ENCODE data around the gene KCNQ1. TPM values are rescaled to one million over a fixed set of nuclear protein-coding genes. Genes with fewer than 3 reads are reported as not detected.
A peak's percentile ranks its signal among the peaks of the same experiment; 100 is the strongest.

KCNQ1 gene
- total and polyA plus RNA-seq, 4 donors, result 15.4 to 41.7 (median 26.2) TPM

DNA sequence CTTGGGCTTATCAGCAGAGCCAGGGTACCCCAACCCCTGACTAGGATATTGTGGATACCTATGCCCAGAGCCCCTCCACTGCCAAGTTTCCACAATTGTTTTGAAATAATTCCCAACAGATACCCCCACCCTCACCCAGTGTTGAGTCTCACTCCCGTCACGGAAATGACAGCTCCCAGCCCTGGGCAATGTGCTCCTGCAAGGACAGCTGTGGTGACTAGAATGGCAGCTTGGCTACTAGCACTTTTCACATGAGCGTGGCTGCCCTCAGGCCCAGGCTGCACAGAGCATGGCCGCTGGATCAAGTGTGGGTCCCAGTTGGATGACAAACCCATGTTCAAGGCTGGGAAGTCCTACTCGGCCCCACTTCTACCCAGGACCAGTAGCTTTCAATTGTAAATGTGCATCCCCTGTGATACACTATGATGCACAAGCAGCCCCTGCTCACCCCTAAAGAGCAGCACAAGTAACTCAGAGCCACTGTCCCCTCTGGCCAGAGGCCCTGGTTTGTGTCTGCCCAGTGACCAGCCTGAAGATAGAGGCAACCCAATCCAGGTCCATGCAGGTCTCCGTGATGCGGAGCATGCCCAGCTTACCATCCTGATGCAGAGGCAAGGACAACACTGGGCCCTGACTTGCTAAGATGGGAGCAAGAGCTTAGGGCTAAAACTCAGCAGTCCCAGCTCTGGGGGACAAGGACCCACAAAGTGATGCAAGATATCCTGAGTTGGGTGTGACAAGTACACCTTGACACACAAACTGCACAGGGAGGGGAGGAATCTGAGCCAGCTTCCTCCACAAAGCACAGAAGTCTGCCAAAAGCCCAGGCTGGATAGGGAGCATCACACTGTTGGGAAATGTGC, 241.8 kb downstream of the KCNQ1 start:
- Histone ChIP-seq H3K27ac (ENCODE audit: low read depth in 1 of 2, low read length in 1 of 2) (peak overlapping the region in 1 of 2 donors; percentile 6), H3K4me1 (ENCODE audit: control insufficient read depth in 5 of 5, insufficient read depth in 5 of 5, low read length in 5 of 5) (peaks cover 0 to 41% (median 29%) of the 10 kb centered on the region in 5 donors), H3K27me3 (ENCODE audit: control insufficient read depth in 3 of 3, insufficient read depth in 3 of 3, low read length in 2 of 3) (no peaks in the 10 kb centered on the region), H3K9me3 (ENCODE audit: control insufficient read depth in 4 of 4, insufficient read depth in 3 of 4, low read length in 3 of 4) (no peaks in the 10 kb centered on the region), H3K36me3 (ENCODE audit: control insufficient read depth in 4 of 4, insufficient read depth in 4 of 4, low read length in 4 of 4) (peaks cover 0 to 3% (median 0%) of the 10 kb centered on the region in 4 donors), H3K4me3 (no peak overlapping the region), H3K9ac (ENCODE audit: insufficient read depth in 1 of 2, low read length in 2 of 2) (no peak overlapping the region)
- TF ChIP-seq, protein P1, sequence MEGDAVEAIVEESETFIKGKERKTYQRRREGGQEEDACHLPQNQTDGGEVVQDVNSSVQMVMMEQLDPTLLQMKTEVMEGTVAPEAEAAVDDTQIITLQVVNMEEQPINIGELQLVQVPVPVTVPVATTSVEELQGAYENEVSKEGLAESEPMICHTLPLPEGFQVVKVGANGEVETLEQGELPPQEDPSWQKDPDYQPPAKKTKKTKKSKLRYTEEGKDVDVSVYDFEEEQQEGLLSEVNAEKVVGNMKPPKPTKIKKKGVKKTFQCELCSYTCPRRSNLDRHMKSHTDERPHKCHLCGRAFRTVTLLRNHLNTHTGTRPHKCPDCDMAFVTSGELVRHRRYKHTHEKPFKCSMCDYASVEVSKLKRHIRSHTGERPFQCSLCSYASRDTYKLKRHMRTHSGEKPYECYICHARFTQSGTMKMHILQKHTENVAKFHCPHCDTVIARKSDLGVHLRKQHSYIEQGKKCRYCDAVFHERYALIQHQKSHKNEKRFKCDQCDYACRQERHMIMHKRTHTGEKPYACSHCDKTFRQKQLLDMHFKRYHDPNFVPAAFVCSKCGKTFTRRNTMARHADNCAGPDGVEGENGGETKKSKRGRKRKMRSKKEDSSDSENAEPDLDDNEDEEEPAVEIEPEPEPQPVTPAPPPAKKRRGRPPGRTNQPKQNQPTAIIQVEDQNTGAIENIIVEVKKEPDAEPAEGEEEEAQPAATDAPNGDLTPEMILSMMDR (IDR thresholded peaks at IDR 0.05; ENCODE audit: control extremely low read depth, extremely low read depth), result no peak
- WGBS, 2 donors, result 95% methylated on average over 7 of the region's 7 CpGs
- DNase-seq (no peak), ATAC-seq (ENCODE audit: insufficient read depth, low FRiP score) (no peak)

DNA sequence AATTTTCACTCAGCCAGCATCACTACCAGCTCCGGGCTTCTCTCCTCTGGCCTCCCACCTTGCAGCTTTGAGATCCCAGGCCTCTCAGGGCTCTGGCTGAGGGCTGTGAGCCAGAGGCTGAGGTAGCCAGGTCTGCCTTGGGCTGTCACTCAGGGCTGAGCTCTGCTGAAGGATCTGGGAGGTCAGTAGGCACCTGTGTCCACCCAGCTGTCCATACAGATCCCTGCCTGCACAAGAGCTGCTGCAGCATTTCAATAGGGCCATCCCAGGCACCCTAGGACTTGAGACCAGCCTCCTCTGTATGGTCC, 242.4 kb downstream of the KCNQ1 start:
- Histone ChIP-seq H3K27ac (ENCODE audit: low read depth in 1 of 2, low read length in 1 of 2) (peak overlapping the region in 1 of 2 donors; percentile 16), H3K36me3 (ENCODE audit: control insufficient read depth in 4 of 4, insufficient read depth in 4 of 4, low read length in 4 of 4) (peaks cover 0 to 3% (median 0%) of the 10 kb centered on the region in 4 donors), H3K4me1 (ENCODE audit: control insufficient read depth in 5 of 5, insufficient read depth in 5 of 5, low read length in 5 of 5) (peaks cover 0 to 46% (median 29%) of the 10 kb centered on the region in 5 donors), H3K27me3 (ENCODE audit: control insufficient read depth in 3 of 3, insufficient read depth in 3 of 3, low read length in 2 of 3) (no peaks in the 10 kb centered on the region), H3K4me3 (no peak overlapping the region), H3K9ac (ENCODE audit: insufficient read depth in 1 of 2, low read length in 2 of 2) (no peak overlapping the region), H3K9me3 (ENCODE audit: control insufficient read depth in 4 of 4, insufficient read depth in 3 of 4, low read length in 3 of 4) (no peaks in the 10 kb centered on the region)
- DNase-seq, result no peak
- ATAC-seq (ENCODE audit: insufficient read depth, low FRiP score), result no peak
- 86 to 93% methylated on average over 1 of the region's 1 CpG for WGBS, 2 donors
- TF ChIP-seq, protein P1 (IDR thresholded peaks at IDR 0.05; ENCODE audit: control extremely low read depth, extremely low read depth), result no peak

DNA sequence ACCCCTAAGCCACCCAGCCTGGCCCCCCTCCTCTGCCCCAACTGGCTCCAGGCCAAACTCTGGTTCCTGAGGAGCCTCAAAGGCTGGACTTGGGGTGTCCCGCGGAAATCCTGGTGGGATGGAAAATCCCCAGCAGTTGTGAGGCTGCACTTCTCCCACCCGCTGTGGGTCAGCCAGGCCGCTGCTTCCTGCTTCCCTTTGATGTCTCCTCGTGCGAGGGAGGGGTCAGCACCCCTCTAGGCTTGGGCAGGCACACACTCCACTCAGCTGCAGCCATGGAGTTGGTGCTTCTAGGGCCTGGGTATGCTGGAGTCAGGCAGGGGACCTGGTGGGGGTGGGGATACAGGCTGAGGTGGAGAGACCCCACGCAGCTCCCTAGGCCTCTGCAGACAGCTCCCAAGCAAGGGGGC, 243.0 kb downstream of the KCNQ1 start:
- TF ChIP-seq, protein P1 (IDR thresholded peaks at IDR 0.05; ENCODE audit: control extremely low read depth, extremely low read depth), result no peak
- ATAC-seq (ENCODE audit: insufficient read depth, low FRiP score) (no peak), DNase-seq (peak; percentile 49 to 74 (median 55))
- H3K36me3 ChIP-seq (ENCODE audit: control insufficient read depth in 4 of 4, insufficient read depth in 4 of 4, low read length in 4 of 4), result peaks cover 0 to 3% (median 0%) of the 10 kb centered on the region in 4 donors
- peak overlapping the region in 1 of 2 donors; percentile 16 for H3K27ac ChIP-seq (ENCODE audit: low read depth in 1 of 2, low read length in 1 of 2)
- H3K4me1 ChIP-seq (ENCODE audit: control insufficient read depth in 5 of 5, insufficient read depth in 5 of 5, low read length in 5 of 5), result peaks cover 0 to 47% (median 31%) of the 10 kb centered on the region in 5 donors
- H3K9me3 ChIP-seq (ENCODE audit: control insufficient read depth in 4 of 4, insufficient read depth in 3 of 4, low read length in 3 of 4), result no peaks in the 10 kb centered on the region
- H3K4me3 ChIP-seq, result no peak overlapping the region
- no peaks in the 10 kb centered on the region for H3K27me3 ChIP-seq (ENCODE audit: control insufficient read depth in 3 of 3, insufficient read depth in 3 of 3, low read length in 2 of 3)
- WGBS, 2 donors, result 44 to 52% methylated on average over 7 of the region's 7 CpGs
- H3K9ac ChIP-seq (ENCODE audit: insufficient read depth in 1 of 2, low read length in 2 of 2), result peak overlapping the region in 1 of 2 donors; percentile 25
